Suppressor macrophage (primary cell): ENCODE measurements around the gene TRIM31.
A peak's percentile ranks its signal among the peaks of the same experiment; 100 is the strongest.

Experiments
- DNase-seq, 4 experiments: peaks; one replicate each; pipeline ENCODE4 v3.0.0-alpha.2; 2020 to 2022
- total RNA-seq, 17 experiments: gene quantifications; one replicate each; lab custom pipeline; 2026; ENCODE audit warnings: mixed read lengths in 6 of 17, inconsistent platforms in 3 of 17; lab: John Stamatoyannopoulos, UW

Gene TRIM31, protein sequence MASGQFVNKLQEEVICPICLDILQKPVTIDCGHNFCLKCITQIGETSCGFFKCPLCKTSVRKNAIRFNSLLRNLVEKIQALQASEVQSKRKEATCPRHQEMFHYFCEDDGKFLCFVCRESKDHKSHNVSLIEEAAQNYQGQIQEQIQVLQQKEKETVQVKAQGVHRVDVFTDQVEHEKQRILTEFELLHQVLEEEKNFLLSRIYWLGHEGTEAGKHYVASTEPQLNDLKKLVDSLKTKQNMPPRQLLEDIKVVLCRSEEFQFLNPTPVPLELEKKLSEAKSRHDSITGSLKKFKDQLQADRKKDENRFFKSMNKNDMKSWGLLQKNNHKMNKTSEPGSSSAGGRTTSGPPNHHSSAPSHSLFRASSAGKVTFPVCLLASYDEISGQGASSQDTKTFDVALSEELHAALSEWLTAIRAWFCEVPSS
- 0 to 2.3 (median 0.13) reads per million in 17 experiments for total RNA-seq

DNA sequence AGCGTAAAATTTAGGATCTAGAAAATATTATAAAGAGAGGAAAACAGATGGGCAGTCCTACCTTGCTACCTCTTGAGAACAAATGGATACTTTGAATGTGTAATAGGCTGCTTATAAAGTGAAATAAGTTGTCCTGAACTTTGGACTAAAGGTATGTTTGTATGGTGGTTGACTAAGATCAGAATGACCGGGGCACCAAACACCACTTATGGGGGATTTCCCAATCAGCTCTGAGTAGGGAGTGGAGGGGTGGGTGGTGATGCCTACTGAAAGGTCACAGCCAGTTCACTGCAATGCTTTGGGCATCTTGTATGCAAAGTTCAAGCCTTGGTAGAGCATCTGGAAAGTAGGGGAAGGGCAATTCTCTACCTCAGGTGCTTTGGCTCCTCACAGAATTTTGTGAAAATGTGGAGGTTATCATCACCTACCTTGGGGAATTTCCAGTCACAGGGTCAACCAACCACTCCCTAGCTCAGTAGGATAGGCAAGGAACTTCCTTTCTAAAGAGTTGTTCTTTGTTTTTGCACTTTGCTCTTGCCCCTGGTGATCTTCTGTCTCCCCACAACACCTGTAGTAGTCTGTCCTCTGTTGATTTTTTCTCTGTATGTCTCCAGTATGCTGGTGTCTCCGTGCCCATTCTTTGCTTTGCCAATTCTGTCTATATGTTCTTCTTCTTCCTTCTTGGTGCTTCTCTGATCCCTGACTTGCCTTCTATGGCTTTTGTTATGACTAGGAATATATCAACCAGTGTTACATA lies at the start of gene TRIM31:
TSS of gene TRIM31 (minus strand) at position 88 of the 757 bp plus-strand sequence. CDS start 285 bp downstream, outside the sequence.
- DNase-seq, result peak in 3 of 4 experiments; percentile 45 to 62 (median 56)

DNA sequence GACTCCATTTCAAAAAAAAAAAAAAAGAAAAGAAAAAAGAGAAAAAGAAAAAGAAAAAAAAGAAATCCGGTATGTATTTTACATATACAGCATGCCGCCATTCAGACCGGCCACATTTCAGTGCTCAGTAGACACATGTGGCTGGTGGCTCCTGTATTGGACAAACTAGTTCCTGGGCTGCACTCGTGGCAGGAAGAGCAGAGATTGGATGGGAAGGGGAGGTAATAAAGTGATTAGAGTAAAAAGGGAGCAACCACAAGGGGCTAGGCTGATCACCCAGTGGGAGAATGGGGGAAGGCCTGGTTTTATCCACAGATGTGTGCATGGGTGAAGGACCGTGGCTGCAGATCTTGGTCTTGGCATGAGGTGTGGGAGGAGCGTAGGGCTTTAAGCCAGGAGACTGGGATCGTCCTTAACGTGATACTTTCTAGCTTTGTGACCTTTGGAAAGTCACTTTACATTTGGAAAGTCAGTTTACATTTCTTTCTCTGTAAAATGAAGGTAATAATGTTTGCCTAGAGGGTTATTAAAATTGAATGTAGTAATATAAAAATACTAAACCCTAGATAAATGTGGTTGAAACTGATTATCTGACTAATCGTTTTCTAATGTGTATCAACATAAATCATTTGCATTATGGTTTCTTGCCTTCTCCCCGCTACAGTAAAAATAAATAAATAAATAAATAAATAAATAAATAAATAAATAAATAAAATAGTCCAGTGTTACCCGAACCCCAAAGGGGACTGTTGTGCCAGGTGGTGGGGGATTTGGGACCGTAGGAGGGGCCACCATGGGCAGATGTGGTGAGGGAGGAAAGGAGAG lies 49.6 kb upstream of the TRIM31 start:
- no peak for DNase-seq

DNA sequence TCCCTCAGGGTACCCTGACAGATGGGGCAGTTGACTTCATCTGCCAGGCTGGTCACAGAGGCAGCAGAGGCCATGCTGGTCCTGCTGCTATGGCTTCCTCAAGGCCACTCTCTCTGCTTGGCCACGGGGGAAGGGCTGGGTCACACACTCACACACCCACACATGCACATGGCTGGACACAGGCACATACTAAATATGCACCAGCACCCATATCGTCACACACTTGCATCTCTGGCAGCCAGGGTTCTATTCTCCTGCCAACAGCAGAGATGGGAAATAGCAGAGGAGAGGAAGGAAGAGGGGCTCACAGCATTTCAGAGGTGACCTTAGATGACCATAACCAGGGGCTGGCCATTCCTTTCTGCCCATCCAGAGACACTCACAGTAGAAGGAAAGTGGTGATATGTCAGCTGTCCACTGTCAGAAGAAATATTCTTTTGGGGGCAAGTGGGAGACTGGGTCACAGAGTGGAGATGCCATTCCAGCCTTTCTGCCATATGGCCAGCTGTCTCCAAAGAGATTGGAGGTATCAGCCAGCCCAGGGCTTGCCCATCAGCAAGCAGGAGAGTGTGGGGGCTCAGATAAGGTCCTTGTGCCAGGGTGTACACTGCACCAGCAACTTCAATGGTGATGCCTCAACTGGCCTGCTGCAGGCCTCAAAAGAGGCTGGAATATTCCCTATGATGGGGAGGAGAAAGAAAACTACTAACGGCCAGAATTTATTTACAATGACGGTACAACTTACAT lies 48.1 kb upstream of the TRIM31 start, which contains the start of gene TRIM10:
TSS of gene TRIM10 (minus strand) at position 427 of the 747 bp plus-strand sequence. CDS start at position 74, 353 bp downstream.
- DNase-seq, result no peak

DNA sequence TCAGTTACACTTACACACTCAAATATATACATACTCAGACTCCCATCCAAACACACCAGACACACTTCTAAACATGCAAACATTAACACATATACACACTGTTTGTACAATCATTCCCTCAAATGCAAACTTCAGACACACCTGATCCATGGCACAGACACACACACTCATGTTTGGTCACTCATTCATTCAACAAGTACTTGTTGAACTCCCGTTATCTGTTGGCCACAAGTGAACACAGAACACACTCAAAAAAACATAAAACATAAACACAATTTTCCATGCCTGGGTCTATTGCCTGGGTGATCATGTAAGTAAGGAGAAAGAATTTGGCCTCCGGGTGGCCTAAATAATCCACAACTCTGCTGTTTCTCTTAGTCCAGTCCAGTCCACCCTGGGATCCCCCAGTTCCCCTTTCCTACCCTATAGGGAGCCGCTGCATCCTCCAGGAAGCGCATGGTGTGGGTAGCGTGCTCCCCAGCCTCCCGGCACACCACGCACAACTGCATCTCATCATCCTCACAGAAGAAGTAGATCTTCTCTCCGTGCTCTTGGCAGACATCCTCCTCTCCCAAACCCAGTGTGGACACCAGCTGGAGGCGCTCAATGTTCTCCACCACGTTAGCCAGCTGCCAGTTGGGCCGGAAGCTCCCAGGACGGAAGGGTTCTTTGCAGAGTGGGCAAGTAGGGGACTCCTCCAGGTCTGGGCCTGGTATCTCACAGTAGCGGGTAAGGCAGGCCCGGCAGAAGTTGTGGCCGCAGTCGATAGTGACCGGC lies 47.3 kb upstream of the TRIM31 start:
- DNase-seq, result no peak

DNA sequence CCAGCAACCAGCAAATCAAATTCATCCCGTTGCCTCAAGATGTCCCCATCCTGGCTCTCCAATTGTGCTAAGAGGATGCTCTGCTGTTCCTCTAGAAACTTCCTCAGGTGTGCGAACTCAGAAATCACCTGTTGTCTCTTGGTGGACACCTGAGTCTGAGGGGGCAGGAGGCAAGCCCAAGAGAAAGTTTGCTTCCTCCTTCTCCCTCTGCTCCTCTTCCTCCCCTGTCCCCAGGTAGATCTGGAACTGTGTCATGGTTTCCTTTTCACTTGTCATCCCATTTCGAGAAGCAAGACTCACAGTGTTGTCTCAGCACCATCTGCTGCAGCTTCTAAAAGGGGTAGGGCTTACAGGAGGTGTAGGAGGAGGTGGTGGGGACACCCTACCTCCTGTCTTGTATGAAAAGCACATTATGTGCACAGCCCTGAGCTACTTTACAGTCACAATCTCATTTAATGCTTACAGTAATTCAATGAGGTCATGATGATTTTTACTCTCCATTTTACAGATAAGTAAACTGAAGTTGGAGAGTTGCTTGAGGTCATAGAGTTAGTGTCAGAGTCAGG lies 45.7 kb upstream of the TRIM31 start:
- no peak for DNase-seq

DNA sequence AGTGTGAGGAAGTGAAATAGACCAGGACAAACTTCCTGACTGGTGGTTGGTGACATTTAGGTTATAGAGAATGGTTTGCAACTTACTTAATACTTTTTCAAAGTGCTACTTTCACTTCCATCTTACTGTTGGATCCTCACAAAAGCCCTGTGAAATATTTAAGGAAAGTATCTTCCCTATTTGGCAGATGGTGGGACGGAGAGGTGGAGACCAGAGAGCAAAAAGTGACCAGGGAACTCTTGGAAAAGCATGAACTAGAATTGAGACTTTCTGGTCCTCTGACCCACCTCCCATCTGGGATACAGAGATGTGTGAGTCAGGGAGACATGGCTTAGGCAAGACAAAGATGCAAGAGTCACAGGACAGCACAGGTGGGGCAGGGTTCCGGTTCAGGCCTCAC lies 45.1 kb upstream of the TRIM31 start:
- peak in 2 of 4 experiments; percentile 21 to 47 for DNase-seq

DNA sequence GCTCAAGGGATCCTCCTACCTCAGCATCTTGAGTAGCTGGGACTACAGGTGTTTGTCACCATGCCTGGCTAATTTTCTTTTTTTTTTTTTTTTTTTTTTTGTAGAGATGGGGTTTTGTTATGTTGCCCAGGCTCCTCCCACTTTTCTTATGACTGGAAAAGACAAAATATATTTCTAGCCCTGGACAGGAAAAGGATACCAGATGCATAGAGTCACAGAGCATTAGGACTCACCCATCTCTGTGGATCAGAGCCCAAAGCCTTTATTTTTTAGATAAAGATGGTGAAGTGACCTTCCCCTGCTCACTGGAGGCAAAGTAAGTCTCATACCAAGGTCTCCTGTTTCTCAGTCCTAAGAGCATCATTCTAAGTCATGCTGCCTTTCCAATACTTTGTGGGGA lies 44.7 kb upstream of the TRIM31 start:
- DNase-seq, result no peak

DNA sequence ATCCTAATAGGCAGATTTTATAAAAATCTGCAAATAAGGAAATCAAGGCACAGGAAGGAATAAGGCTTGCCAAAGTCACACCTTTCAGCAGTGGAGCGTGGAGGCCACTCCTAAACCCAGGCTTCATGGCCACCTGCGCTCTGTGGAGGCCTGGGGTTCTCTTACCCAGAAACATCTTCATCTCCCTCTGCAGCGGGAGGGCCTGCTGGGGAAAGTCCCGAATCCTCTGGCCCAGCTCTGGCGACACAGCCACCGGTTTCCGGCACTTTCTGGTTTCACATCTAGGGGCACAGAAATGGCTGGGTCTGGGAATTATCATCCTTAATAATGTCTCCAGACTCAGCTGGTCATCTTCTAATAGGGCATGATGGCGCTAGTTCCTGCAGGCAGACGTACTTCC lies 43.9 kb upstream of the TRIM31 start:
- DNase-seq, result no peak

DNA sequence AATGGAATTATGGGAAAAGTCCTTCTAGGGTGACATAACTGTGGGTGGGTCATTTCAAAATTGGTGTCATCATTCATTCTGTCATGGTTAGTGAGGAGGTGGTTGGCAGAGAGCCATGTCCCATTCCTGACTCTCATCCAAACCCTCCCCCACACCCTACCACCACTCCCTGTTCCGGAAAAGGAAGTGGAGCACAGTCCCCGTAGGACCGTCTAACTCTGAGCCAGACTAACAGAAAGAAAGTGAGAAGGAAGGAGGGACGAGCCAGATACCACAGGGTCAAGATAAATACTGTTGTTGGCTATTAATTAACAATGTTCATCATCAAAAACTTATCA lies 43.3 kb upstream of the TRIM31 start:
- peak; percentile 61 to 84 (median 75) for DNase-seq

DNA sequence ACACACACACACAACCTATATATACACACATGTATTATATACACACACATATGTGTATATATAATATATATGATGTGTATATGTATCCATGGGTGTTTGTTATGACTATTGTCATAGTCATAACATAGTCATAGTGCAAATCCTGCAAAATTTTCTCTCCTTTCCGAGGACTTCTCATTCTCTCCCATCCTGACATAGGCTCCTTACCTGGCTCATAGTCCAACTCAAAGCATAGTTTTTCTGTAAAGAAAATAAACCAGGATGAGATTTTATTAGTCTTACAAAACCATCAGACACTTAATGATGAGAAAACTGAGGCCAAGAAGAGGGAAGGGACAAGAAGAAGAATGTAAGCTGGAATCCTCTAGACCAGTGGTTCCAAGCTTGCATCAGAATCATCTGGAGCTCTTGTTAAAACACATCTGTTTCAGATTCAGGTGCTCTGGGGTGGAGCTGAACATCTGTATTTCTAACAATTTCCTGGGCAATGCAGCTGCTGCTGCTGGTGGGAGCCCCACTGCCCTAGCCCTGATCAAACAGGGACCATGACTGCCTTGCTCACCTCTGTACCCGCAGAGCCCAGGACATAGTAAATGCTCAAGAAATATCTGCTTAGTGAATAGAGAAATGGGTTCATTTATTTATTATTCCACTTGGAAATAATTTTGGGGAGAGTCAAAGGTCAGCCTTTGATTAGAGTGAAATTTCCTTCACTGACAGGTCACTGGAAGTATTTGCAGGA lies 42.8 kb upstream of the TRIM31 start:
- no peak for DNase-seq

DNA sequence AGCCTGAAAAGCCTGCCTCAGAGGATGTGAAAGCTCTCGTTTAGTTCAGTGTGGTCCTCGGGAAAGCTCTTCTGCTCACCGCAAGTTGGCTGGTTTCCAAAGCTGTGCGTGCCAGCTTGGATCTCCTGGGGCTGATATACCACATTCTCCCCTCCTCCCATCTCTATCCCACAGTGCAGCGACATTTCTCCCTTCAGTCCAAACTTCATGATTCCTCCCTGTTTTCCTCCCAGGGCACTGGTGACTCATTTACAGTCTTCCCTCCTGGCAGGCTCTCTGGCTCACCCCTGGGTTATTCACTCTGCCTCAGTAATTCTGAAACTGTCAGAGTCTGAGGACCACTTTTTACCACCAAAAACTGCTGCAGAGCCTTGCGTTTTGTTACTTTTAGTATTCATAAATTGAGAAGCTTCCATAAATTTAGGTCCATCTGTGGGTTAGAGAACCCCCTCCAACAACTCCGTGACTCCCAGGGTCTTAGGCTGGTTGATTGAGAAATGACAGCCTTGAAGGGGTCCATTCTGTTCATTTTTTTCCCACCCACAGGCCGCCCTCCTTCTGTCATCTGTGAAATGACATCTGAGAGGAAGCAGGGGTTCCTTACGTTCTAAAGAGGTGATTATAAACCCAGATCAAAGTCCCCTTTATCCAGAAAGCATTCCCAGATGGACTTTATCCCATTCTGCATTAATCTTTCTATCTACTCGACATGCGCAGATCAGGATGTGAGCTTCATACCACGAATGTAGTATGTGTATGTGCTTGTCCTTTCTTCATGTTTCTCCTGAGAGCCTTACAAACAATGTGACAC lies 42.0 kb upstream of the TRIM31 start:
- no peak for DNase-seq

DNA sequence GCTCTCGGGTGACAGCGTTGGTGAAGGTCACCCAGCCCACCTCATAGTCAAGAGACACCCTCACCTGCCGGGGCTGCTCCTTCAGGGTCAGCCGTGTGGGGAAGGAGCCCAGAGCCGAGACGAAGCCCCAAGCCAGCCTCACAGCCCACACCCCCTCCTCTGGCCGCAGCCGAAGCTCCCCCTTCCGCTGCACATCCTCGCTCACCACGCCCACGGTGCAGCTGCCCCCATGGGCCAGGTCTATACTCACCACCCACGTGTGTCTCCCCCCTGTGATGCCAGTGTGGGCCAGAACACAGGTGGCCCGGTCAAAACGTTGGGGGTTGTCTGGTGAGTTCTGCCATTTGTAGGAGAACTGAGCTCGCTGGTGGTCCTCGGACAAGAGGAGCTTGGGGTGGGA lies 41.2 kb upstream of the TRIM31 start:
- DNase-seq, result no peak

DNA sequence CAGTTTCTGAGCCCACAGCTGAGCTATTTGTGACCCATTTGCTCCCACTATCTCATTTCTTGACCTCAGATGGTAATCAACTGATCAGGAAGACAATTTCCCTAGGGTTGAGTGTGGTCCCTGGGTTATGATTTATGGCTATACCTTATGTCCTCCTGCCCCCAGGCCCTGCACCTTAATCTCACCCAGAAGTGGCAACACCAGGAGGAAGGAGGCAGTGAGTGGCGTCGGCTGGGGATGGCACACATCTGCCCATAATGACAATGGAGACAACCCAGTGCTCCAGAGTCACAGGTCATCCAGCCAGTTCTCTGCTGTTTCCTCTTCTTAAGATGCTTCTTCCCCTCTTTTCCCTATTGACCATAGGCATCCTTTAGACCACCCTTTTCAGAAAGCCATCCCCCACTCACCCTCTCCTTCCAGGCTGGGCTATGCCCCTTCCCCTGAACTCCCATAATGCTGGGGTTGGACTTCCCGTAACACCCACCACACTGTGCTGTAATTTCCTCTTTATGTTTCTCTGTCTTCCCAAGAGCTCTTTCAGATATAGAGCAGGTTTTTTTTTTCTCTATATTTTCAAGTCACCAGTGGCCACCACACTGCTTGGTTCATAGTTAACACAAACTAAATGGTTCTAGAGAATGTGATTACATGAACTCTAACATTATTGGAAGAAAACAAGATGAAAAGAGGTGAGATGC lies 40.2 kb upstream of the TRIM31 start:
- DNase-seq, result peak in 3 of 4 experiments; percentile 37 to 58 (median 38)

DNA sequence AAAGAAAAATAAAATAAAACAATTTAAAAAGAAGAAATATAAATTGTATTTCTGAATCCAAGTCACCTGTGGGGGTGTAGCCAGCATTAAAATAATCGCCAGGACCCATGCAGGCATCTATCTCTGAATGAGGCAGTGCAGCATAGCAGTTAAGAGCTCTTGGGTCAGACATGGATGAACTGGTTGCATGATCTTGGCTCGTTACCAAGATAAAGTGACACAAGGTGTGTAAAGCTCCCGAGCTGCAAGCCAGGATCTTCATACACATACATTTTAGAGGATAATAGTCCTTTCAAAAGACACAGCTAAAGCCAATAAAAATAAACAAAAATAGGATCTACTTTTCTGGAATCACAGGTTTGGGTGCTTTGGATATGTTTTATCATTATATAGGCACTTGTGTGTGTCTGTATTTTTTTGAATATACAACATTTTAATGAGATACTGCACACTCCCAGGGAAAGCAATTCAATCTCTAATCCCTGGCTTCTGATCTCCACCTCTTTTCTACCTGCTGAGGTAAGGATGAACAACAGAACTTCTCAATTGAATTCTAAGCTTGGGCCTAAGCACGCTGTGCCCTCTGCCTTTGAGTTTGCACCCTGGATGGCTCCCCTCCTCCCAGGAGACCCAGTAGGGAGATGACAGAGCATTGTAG lies 39.3 kb upstream of the TRIM31 start:
- no peak for DNase-seq

DNA sequence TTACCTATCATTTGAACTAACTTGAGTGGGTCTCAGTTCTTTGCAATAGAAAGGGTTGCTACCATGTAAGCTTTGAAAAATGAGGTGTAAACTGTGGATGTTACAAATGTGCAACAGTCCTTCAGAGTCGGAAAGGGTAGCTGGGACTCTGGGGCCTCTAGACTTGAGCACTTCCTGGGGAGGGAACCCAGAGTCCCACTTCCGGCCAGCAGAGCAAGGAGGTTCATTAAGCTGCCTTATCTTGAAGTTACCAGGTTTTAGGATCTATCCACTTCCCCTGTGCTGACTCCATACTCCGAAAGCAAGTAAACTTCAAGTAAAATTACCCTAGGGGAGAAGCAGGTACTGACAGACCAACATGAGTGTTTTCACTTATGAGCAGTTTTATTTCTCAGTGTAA lies 38.7 kb upstream of the TRIM31 start:
- peak in 1 of 4 experiments; percentile 22 for DNase-seq

DNA sequence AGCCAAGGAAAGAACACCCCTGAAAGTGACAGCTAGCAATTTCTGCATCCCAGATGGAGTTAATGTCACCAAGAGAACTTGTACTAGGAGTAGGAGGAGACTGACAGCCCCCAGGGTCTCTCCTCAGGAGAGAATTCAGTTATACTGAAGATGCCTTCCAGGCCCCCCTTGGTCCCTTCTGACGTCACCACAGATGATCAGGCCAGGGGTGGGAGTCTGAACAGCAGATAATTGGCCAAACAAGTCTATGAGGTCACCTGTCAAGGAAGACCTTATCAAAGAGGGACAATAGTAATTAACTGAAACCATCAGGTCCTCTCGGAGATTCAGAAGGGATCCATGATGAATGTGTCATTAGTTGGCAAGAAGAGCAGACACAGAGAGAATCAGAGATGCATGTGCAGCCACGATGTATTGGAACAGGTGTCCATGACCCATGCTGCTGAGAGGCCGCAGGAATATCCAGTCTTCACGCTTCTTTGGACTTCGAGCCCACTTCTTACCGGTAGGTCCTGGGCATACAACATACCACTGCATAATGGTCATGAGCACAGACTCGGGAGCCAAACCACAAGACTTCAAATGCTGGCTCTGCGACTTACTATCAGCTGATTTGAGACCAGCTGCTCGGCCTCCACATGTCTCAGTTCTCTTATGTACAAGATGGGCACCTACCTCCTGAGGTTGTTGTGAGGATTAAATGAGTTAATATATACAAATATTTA lies 37.9 kb upstream of the TRIM31 start:
- no peak for DNase-seq

DNA sequence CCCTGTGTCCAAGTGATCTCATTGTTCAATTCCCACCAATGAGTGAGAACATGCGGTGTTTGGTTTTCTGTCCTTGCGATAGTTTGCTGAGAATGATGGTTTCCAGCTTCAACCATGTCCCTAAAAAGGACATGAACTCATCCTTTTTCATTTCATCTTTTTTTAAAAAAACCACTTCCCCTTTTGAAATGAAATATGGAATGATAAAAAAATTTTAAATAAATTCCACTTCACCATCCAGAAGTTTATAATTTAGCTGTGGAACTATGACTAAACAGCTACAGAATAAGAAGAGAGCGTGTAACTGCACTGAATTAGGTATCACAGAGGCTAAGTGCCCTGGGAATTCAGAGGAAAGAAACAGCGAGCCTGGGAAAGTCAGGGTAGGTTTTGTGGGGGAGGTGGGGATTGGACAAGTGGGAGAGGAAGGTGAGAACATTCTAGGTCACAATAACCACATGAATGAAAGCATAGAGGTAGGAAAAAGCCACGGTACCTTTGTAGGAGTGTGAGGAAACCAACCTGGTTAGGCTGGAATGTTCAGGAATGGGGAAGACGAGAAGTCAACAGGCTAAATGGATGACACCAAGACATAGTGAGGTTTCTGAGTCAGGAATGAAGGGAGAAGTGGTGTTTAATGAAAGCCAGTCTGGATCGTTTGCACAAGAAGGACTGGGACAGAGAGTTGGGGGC lies 37.1 kb upstream of the TRIM31 start:
- DNase-seq, result peak in 1 of 4 experiments; percentile 20
